Body of pancreas (tissue), 4 donors: ENCODE data around the gene IRS1. TPM values are rescaled to one million over a fixed set of nuclear protein-coding genes. Genes with fewer than 3 reads are reported as not detected.

Experiments
- ATAC-seq: fragments of 150-250 bp; one replicate; pipeline ENCODE4 v1.9.1; 2016
- DNase-seq, 4 donors: peaks; one replicate each; pipeline ENCODE4 v3.0.0-alpha.2; 2019
- H3K27ac ChIP-seq, 4 donors: fragments of 200-600 bp; sonication (generic); 1 replicate in 3 of 4; 2 replicates in 1 of 4; pipeline versions ENCODE4 v1.5.1 to v1.6.1; 2016 to 2019; ENCODE audit warnings: mild to moderate bottlenecking in 1 of 4, mixed read lengths in 1 of 4, moderate library complexity in 1 of 4
- H3K27me3 ChIP-seq, 2 donors: fragments of 200-600 bp; sonication (generic); one replicate each; pipeline ENCODE4 v1.6.0; 2016; ENCODE audit warnings: mild to moderate bottlenecking in 1 of 2
- H3K36me3 ChIP-seq, 2 donors: fragments of 200-600 bp; sonication (generic); replicated peaks in 1 of 2; 2 replicates each; pipeline ENCODE4 v1.5.1; 2016; ENCODE audit warnings: low read depth in 2 of 2; ENCODE audit not compliant: insufficient read depth in 1 of 2
- H3K4me1 ChIP-seq: fragments of 200-600 bp; sonication (generic); one replicate; pipeline ENCODE4 v1.6.0; 2016
- H3K4me3 ChIP-seq, 2 donors: fragments of 200-600 bp; sonication (generic); 1 replicate in 1 of 2; 2 replicates in 1 of 2; pipeline ENCODE4 v1.5.1; 2016 to 2019
- H3K9me3 ChIP-seq, 3 donors: fragments of 200-600 bp; sonication (generic); 1 replicate in 2 of 3; 2 replicates in 1 of 3; pipeline ENCODE4 v1.5.1; 2016
- POLR2A ChIP-seq, 3 donors: fragments of 450-650 bp; IDR thresholded peaks; one replicate each; pipeline ENCODE4 v1.6.1; 2016; ENCODE audit warnings: antibody characterized with exemption in 3 of 3, mild to moderate bottlenecking in 2 of 3
- WGBS, 2 donors: methylation state at CpG; one replicate each; pipeline ENCODE4 v1.1.5; 2017; 5-methylcytosine and 5-hydroxymethylcytosine counted together
- intact Hi-C: fragments of 100-400 bp; cut with DNase I; formaldehyde crosslinking; loops from one replicate; pipeline ENCODE4 v1.15.1; 2023
- total RNA-seq, 2 donors: library from RNA; depleted of rRNA; stranded (reverse); fragments of >200 nt; gene quantifications; one replicate each; pipeline ENCODE4 v1.1.0, GENCODE V29; 2016
- TF ChIP-seq, protein P1 (sequence below), 7 experiments: fragments of 450-650 bp in 4 of 7; fragments of 200-600 bp in 3 of 7; sonication (generic) in 3 of 7; IDR thresholded peaks; one replicate each; pipeline ENCODE4 v1.5.1; 2016 to 2019; ENCODE audit warnings: antibody characterized with exemption in 7 of 7

The IRS1 gene
- total RNA-seq, 2 donors from 2014 or later, result 8.2 to 9.6 TPM

DNA sequence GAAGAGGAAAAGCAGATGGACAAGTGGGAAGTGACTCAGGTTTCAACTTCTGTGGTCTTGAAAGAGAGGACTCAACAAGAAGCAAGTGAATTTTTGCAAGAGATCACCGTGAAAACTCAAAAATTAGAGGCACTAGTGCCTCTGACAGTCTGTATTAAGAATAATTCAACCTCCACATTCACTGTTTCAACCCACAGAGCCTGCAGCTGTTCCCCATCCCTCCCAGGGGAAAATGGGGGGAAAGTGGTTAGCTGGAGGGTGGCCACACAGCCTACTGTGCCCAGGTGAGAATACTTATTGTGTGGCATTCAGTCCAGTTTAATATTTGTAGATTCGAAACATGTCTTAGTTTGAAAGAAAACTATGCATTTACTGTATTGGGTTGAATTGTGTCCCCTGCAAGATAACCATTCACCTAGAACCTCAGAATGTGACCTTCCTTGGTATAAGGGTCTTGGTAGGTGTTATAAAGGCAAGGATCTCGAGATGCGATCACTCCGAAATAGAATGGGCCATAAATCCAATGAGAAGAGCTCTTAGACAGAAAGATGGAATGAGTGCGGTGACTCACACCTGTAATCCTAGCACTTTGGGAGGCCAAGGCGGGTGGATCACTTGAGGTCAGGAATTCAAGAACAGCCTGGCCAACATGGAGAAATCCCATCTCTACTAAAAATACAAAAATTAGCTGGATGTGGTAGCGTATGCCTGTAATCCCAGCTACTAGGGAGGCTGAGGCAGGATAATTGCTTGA lies 94.3 kb downstream of the IRS1 start:
- no peaks in the 10 kb centered on the region for H3K4me1 ChIP-seq
- H3K27ac ChIP-seq, result no peak overlapping the region
- intact Hi-C loops, result no loop called here
- no peaks in the 10 kb centered on the region for H3K36me3 ChIP-seq
- ATAC-seq, result no peak
- no peak overlapping the region for H3K4me3 ChIP-seq
- no peaks in the 10 kb centered on the region for H3K9me3 ChIP-seq
- no peaks in the 10 kb centered on the region for H3K27me3 ChIP-seq
- TF ChIP-seq POLR2A (IDR thresholded peaks at IDR 0.05), result no peak
- TF ChIP-seq, protein P1, sequence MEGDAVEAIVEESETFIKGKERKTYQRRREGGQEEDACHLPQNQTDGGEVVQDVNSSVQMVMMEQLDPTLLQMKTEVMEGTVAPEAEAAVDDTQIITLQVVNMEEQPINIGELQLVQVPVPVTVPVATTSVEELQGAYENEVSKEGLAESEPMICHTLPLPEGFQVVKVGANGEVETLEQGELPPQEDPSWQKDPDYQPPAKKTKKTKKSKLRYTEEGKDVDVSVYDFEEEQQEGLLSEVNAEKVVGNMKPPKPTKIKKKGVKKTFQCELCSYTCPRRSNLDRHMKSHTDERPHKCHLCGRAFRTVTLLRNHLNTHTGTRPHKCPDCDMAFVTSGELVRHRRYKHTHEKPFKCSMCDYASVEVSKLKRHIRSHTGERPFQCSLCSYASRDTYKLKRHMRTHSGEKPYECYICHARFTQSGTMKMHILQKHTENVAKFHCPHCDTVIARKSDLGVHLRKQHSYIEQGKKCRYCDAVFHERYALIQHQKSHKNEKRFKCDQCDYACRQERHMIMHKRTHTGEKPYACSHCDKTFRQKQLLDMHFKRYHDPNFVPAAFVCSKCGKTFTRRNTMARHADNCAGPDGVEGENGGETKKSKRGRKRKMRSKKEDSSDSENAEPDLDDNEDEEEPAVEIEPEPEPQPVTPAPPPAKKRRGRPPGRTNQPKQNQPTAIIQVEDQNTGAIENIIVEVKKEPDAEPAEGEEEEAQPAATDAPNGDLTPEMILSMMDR (IDR thresholded peaks at IDR 0.05), result no peak
- WGBS, 2 donors, result 93% methylated on average over 8 of the region's 8 CpGs
- DNase-seq, result no peak

DNA sequence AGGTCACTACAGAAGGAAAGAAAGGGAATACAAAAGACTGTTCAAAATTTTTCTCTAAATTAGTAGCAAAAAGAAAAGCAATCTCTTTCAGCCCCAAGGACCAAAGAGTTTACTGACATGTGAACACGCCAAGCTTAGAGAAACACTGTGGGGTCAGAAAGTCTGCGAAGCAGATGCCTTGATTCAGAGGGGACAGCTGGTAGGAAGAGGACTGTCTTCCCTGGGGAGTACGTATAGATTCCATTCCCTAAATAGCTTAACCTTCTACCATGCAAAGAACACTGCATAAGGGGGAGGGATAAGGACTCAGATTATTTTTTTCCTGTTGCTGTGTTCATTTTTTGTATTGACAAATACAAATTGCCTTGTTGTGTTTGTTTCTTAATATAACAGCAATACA lies 96.1 kb downstream of the IRS1 start:
- DNase-seq (no peak), ATAC-seq (no peak)
- no peak overlapping the region for H3K27ac ChIP-seq
- no peaks in the 10 kb centered on the region for H3K36me3 ChIP-seq
- TF ChIP-seq POLR2A (IDR thresholded peaks at IDR 0.05), result no peak
- TF ChIP-seq, protein P1 (IDR thresholded peaks at IDR 0.05), result no peak
- H3K27me3 ChIP-seq, result no peaks in the 10 kb centered on the region
- WGBS, 2 donors, result 79 to 87% methylated on average over 3 of the region's 3 CpGs
- no peak overlapping the region for H3K4me3 ChIP-seq
- H3K4me1 ChIP-seq, result no peaks in the 10 kb centered on the region
- intact Hi-C loops, result no loop called here
- no peaks in the 10 kb centered on the region for H3K9me3 ChIP-seq

DNA sequence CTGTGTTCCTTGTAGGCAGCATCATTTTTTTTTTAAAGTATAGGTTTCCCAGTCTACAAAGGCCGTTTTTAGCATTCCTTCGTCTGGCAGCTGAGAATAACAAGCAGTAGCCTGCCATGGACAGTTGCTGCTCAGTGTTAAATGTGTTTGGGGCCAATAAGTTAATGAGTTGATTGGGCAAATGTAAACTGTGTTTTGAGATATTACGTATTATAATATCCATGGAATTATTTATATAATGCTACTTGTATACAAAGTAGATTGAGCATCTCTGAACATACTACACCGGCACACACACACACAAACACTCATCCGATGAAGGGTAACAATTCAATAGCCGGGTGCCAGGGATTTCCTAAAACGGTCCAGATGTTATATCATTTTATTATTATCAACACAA lies 97.2 kb downstream of the IRS1 start:
- intact Hi-C loops, result no loop called here
- TF ChIP-seq, protein P1 (IDR thresholded peaks at IDR 0.05), result no peak
- no peak for TF ChIP-seq POLR2A (IDR thresholded peaks at IDR 0.05)
- WGBS, 2 donors, result 74% methylated on average over 7 of the region's 7 CpGs
- no peaks in the 10 kb centered on the region for H3K9me3 ChIP-seq
- H3K27me3 ChIP-seq, result no peaks in the 10 kb centered on the region
- no peak for ATAC-seq
- H3K27ac ChIP-seq, result no peak overlapping the region
- DNase-seq, result no peak
- H3K36me3 ChIP-seq, result no peaks in the 10 kb centered on the region
- H3K4me1 ChIP-seq, result no peaks in the 10 kb centered on the region
- H3K4me3 ChIP-seq, result no peak overlapping the region

DNA sequence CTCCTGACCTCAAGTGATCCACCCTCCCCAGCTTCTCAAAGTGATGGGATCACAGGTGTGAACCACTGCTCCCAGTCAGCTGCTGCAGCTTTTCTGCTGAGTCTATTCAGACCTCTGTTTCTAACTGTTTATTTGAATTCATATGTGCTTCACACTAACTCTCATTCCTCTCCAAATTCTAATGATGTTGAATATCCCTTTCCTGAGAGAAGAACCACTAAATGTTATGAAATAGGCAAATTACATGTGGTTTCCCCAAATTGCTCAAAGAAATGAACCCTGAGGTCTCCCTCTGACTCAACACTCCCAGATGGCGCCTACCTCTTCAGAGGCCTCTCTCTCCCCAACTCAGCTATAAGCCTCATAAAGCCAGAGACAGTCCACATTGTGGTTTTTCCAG lies 98.6 kb downstream of the IRS1 start:
- ATAC-seq (peak; percentile 18), DNase-seq (peak in 1 of 4 donors; percentile 11)
- 75 to 92% methylated on average over 1 of the region's 1 CpG for WGBS, 2 donors
- Histone ChIP-seq H3K27ac (no peak overlapping the region), H3K4me3 (no peak overlapping the region), H3K27me3 (no peaks in the 10 kb centered on the region), H3K4me1 (no peaks in the 10 kb centered on the region), H3K36me3 (no peaks in the 10 kb centered on the region), H3K9me3 (no peaks in the 10 kb centered on the region)
- intact Hi-C loops, result no loop called here
- TF ChIP-seq, protein P1 (IDR thresholded peaks at IDR 0.05), result no peak
- no peak for TF ChIP-seq POLR2A (IDR thresholded peaks at IDR 0.05)

DNA sequence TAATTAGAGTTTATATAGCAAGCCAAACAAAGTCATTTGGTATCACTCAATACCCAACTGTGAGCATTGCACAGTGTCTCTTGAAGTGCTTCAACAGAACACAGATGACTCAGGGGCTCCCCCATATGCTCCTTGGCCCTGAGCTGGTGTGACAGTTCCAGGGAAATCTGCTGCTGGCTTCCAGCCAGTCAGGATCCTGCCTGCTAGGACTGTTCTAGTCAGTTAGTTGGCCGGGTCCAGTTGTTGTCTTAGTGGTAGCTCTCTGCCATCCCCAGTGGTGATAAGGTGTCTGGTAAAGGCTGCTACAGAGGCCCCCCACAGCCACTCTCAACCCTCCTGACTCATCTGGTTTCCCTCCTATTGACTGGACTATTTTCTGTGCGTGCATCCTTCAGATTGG lies 100.3 kb downstream of the IRS1 start:
- Histone ChIP-seq H3K4me3 (no peak overlapping the region), H3K27ac (no peak overlapping the region), H3K4me1 (no peaks in the 10 kb centered on the region), H3K9me3 (no peaks in the 10 kb centered on the region), H3K27me3 (no peaks in the 10 kb centered on the region), H3K36me3 (no peaks in the 10 kb centered on the region)
- TF ChIP-seq, protein P1 (IDR thresholded peaks at IDR 0.05), result no peak
- no peak for TF ChIP-seq POLR2A (IDR thresholded peaks at IDR 0.05)
- DNase-seq, result peak; percentile 19 to 38 (median 36)
- intact Hi-C loops, result no loop called here
- 77 to 85% methylated on average over 2 of the region's 2 CpGs for WGBS, 2 donors
- no peak for ATAC-seq
